ENCODE data around the gene TRIM17.

GRCh38 chr1:228438266-228438665 is 21.6 kb upstream of the TRIM17 start:
- TF ChIP-seq TEAD4 (IDR thresholded peaks at IDR 0.05), result no peak
- no peak for TF ChIP-seq ZBTB7A (IDR thresholded peaks at IDR 0.05; ENCODE audit: low read depth)
- no peak for TF ChIP-seq REST (IDR thresholded peaks at IDR 0.05; ENCODE audit: low read depth)
- no peak for TF ChIP-seq MAX (IDR thresholded peaks at IDR 0.05)
